Prostate gland (tissue), 2 donors: ENCODE measurements around the gene ANTXR1. TPM values are rescaled to one million over a fixed set of nuclear protein-coding genes. Genes with fewer than 3 reads are reported as not detected.
A peak's percentile ranks its signal among the peaks of the same experiment; 100 is the strongest.

Experiments
- DNase-seq: peaks from one replicate; pipeline ENCODE4 v3.0.0-alpha.2; 2019; ENCODE audit warnings: low spot score
- H3K27ac ChIP-seq, 2 donors: fragments of 200-600 bp; sonication (generic); 2 replicates each; pipeline ENCODE4 v1.5.1; 2017 to 2019
- H3K27me3 ChIP-seq: fragments of 200-600 bp; sonication (generic); replicated peaks from 2 replicates; pipeline ENCODE4 v1.5.1; 2019; ENCODE audit not compliant: insufficient read depth
- H3K36me3 ChIP-seq, 2 donors: fragments of 200-600 bp; sonication (generic); 1 replicate in 1 of 2; 2 replicates in 1 of 2; pipeline versions ENCODE4 v1.5.1 to v1.8.1; 2017 to 2019
- H3K4me1 ChIP-seq: fragments of 200-600 bp; sonication (generic); replicated peaks from 2 replicates; pipeline ENCODE4 v1.5.1; 2019
- H3K4me3 ChIP-seq, 2 donors: fragments of 200-600 bp; sonication (generic); 2 replicates each; pipeline ENCODE4 v1.5.1; 2017 to 2019
- H3K9me3 ChIP-seq: fragments of 200-600 bp; sonication (generic); 2 replicates; pipeline ENCODE4 v1.5.1; 2017
- CTCF ChIP-seq, 4 experiments: fragments of 200-600 bp in 2 of 4; fragments of 450-650 bp in 2 of 4; sonication (generic) in 2 of 4; IDR thresholded peaks; 1 replicate in 3 of 4; 2 replicates in 1 of 4; pipeline ENCODE4 v1.5.1; 2016 to 2019; ENCODE audit warnings: antibody characterized with exemption in 4 of 4, mild to moderate bottlenecking in 2 of 4, moderate library complexity in 2 of 4
- POLR2A ChIP-seq: fragments of 450-650 bp; IDR thresholded peaks from one replicate; pipeline ENCODE4 v1.6.1; 2016; ENCODE audit warnings: antibody characterized with exemption, mild to moderate bottlenecking
- POLR2AphosphoS5 ChIP-seq: sonication (generic); formaldehyde crosslinking; IDR thresholded peaks from one replicate; pipeline ENCODE4 v1.6.1; 2017; ENCODE audit warnings: antibody characterized with exemption
- WGBS: methylation state at CpG from one replicate; pipeline ENCODE4 v1.1.5; 2018; 5-methylcytosine and 5-hydroxymethylcytosine counted together
- intact Hi-C: fragments of 100-400 bp; cut with DNase I; formaldehyde crosslinking; loops from one replicate; pipeline ENCODE4 v1.14.2; 2022
- total RNA-seq, 2 donors: library from RNA; depleted of rRNA; stranded (reverse); fragments of >200 nt; gene quantifications; one replicate each; pipeline ENCODE4 v1.1.0, GENCODE V29; 2016

The ANTXR1 gene
- total RNA-seq, 2 donors from 2014 or later = 25.8 to 48.7 TPM

- Histone ChIP-seq H3K4me1 (no peaks in the 10 kb centered on the region), H3K27ac (peak overlapping the region in 1 of 2 donors; percentile 11), H3K9me3 (no peaks in the 10 kb centered on the region), H3K36me3 (no peaks in the 10 kb centered on the region), H3K27me3 (no peaks in the 10 kb centered on the region), H3K4me3 (no peak overlapping the region)
- TF ChIP-seq CTCF (IDR thresholded peaks at IDR 0.05) (no peak), POLR2A (no peak), POLR2AphosphoS5 (no peak)
- intact Hi-C loops = no loop called here
- DNase-seq = no peak
- WGBS = 63% methylated on average over 3 of the region's 3 CpGs
Measured at GRCh38 chr2:69291721-69292120, 278.7 kb downstream of the ANTXR1 start.

- no peaks in the 10 kb centered on the region for H3K9me3 ChIP-seq
- no peaks in the 10 kb centered on the region for H3K27me3 ChIP-seq
- H3K4me1 ChIP-seq = no peaks in the 10 kb centered on the region
- no peak overlapping the region for H3K4me3 ChIP-seq
- intact Hi-C loops = no loop called here
- no peaks in the 10 kb centered on the region for H3K36me3 ChIP-seq
- no peak overlapping the region for H3K27ac ChIP-seq
- TF ChIP-seq CTCF (IDR thresholded peaks at IDR 0.05) (no peak), POLR2A (no peak)
- 75% methylated on average over 3 of the region's 3 CpGs for WGBS
- no peak for DNase-seq
Measured at GRCh38 chr2:69292256-69292655, 279.3 kb downstream of the ANTXR1 start.

GRCh38 chr2:69296421-69296820 is 283.4 kb downstream of the ANTXR1 start:
- intact Hi-C loops = no loop called here
- no peak overlapping the region for H3K4me3 ChIP-seq

GRCh38 chr2:69297216-69297615 is 284.2 kb downstream of the ANTXR1 start:
- no peak for TF ChIP-seq POLR2AphosphoS5
- TF ChIP-seq CTCF (IDR thresholded peaks at IDR 0.05) = no peak
- TF ChIP-seq POLR2A = no peak
- DNase-seq = no peak

More at GRCh38 chr2:69296421-69296820, 283.4 kb downstream of the ANTXR1 start:
- no peak for DNase-seq
- Histone ChIP-seq H3K27me3 (no peaks in the 10 kb centered on the region), H3K9me3 (no peaks in the 10 kb centered on the region), H3K36me3 (no peaks in the 10 kb centered on the region), H3K4me1 (no peaks in the 10 kb centered on the region), H3K27ac (no peak overlapping the region)
- WGBS = 96% methylated on average over 3 of the region's 3 CpGs
- TF ChIP-seq CTCF (IDR thresholded peaks at IDR 0.05) = no peak

GRCh38 chr2:69298261-69298660 is 285.3 kb downstream of the ANTXR1 start:
- no peak for DNase-seq
- WGBS = 61% methylated on average over 7 of the region's 7 CpGs
- H3K9me3 ChIP-seq = no peaks in the 10 kb centered on the region
- no peak overlapping the region for H3K27ac ChIP-seq
- intact Hi-C loops = no loop called here
- no peak for TF ChIP-seq POLR2AphosphoS5
- TF ChIP-seq CTCF (IDR thresholded peaks at IDR 0.05) = no peak
- no peak for TF ChIP-seq POLR2A
- H3K36me3 ChIP-seq = no peaks in the 10 kb centered on the region
- H3K4me1 ChIP-seq = no peaks in the 10 kb centered on the region
- H3K4me3 ChIP-seq = no peak overlapping the region
- no peaks in the 10 kb centered on the region for H3K27me3 ChIP-seq

More at GRCh38 chr2:69297216-69297615, 284.2 kb downstream of the ANTXR1 start:
- intact Hi-C loops = no loop called here
- 95% methylated on average over 12 of the region's 12 CpGs for WGBS
- Histone ChIP-seq H3K4me1 (no peaks in the 10 kb centered on the region), H3K36me3 (no peaks in the 10 kb centered on the region), H3K4me3 (no peak overlapping the region), H3K27ac (no peak overlapping the region), H3K9me3 (no peaks in the 10 kb centered on the region), H3K27me3 (no peaks in the 10 kb centered on the region)
